Hematopoietic multipotent progenitor cell treated with erythropoietin and hydrocortisone succinate and interleukin-3 and kit ligand, for 6 days (in vitro differentiated cells): ENCODE measurements around the gene RARB.

Source experiments
- DNase-seq: peaks from one replicate; pipeline ENCODE4 v3.0.0-alpha.2; 2015

RARB gene

DNA sequence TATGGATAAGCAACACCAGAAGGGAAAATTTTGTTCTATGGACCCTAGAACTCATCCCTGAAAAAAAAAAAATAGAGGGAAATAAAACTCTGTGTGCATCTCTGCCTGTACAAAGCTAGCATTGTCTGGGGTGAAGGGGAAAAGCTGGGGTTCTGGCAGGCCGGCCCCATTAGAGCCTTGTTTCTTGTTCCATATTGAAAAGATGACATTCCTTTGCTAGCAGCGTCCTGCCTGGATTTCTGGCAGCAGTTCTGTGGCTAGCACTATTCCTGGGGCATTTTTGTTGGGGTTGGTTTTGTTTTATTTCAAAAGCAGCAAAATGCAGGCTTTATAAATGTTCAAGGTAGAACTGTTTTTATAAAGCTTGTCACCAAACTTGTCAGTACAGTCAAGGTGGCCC, 45.2 kb downstream of the RARB start:
- DNase-seq: no peak

DNA sequence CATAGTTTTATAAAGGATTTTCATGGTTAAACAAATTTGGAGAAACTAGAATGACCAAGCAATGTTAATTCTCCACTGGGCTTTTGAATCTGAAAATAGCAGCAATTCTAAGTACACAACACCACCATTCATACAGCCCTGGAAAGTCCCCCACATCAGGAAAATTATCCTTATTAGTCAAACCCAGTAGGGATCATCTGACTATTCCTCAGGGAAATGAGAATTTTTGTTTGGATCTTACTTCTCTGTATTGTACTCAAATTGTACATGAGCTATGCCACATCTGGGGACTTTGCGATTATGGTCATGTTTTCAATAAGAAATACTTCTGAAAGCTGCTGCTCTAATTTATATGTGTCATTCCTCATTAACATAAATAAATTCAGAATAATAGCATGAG, 46.0 kb downstream of the RARB start:
- DNase-seq: no peak

DNA sequence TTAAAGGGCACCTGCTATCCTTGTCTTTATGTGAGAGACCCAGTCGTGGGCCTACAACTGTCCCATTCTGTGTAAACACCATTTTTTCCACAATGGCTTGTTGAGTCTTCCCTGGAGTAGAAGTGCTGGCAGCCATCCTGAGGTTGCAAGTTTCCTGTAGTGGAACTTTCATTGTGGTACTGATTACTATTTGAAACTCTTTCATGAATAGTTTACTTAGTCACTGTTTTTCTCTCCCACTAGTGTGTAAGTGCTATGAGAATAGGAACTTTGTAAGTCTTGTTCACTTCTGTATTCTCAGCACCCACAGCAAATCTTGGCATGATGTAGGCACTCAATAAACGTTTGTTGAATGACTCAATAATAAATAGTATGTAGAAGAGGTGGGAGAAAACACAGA, 48.6 kb downstream of the RARB start:
- DNase-seq: no peak

DNA sequence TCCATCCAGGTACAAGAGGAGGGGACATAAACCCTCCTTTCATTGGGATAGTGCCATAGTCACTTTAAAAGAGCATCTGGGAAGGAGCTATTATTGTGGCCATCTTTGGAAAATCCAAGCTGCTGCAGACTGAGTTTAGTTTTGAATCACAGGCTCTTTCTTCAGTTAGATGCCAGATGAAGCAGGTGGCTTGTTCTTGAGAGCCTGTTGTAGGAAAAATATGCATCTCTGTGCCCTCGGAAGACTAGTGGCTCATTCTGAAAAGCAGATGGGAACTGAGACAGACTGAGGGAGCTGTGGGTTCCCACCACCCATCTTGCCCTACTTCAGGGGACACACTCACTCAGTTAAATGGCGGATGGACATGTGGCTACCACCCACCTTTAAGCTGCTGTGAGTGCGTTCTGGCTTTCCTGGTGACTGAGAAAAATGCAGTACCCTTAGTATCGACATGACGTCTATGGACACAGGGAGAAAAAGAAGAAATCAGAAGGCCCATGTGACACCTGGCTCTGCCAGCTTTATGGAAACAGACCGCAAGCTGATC, 50.2 kb downstream of the RARB start:
- DNase-seq: no peak

DNA sequence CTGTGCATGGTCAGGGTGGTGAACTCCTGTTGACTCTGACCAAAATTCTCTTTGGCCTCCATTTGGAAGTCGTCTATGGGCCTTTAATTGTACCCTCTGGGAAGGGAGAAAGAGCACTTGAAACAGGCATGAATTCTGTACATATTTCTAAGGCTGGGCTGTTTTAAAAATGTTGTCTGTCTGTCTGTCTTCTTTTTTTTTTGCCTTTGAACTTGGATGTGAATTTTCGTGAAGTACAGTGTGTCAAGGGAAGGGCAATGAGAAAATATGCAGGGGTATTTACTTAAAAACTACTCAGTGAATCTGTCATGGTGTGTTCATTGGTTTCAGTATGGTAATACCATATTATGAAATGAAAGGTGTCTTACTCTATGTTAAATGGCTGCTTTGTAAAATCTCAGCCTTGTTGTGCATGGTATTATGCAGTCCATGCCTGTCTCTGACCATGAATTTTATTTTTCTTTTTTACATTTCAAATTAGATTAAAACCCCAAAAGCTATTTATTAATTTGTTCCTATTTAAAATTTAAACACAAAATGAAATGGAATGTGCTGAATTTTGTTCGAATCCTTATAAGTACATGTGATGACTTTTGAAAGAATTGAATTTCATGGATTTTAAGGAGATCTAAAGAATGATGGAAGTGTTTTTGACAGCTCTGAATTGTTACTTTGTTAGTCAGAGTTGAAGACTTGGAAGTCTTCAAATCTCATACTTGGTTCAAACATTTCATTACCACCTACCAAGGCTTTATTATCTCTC, 51.1 kb downstream of the RARB start:
- DNase-seq: no peak

DNA sequence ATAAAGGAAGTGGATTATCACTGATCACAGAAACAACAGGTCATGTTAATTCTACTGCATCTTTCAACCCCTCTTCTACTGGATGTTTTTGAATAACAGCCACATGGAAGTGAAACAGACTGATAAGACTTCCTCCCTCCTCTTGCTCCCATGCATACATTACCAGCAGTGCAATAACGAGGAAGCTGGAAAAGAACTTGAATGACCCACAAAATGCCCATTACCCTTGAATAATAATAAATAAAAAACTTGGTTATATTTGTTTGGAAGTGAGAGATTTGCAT, 51.6 kb downstream of the RARB start:
- DNase-seq: no peak

DNA sequence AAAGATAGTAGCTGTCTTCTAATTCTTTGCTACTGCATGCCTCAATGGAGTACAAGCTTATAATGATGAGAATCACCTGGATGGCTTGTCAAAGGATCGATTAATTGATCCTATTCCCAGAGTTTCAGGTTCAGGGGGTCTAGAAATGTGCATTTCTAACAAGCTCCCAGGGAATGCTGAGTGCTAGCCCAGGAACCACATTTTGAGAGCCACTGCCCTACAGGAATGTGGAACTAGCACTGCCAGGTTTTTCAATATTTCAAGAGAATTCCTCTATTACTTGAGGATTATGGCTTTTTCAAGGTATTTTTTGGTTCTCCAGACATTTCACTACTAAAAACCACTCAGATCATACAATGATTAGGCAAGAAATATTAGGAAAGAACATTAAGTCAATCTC, 52.7 kb downstream of the RARB start:
- DNase-seq: no peak

DNA sequence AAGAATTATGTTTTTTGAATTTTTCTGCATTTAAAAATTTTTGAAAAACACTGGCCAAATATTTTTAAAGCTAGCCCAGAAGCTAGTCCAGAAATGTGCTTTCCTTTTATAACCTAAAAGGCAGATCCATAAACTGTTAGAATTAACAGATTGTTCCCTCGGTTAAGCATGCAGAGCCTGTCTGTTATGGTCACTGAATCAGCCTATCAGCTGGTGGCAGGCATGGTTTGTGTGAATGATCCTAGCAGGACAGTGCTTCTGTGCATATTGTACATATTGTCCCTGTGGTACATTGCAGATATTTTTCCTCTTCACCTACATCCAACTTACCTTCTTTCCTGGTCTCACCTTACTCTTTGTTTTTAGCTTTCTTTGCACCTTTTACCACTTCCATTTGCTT, 53.3 kb downstream of the RARB start:
- DNase-seq: no peak

DNA sequence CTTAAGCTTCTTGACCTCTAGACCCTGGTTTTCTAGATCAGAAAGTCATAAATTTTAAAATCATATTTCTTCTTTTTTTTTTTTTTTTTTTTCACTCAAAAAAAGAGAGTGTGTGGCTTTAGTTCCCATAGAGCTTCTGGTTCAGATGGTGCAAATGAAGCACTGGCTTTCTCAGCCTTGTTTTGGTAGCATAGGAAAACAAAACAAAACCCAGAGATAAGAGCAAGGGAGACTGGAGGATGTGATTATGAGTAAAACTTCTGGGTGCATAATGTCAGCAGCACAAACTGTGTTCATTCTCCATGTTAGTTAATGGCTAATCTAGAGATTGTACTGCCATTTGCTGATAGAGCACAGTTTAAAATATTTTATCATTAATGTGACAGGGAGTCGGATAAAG, 55.4 kb downstream of the RARB start:
- DNase-seq: no peak

DNA sequence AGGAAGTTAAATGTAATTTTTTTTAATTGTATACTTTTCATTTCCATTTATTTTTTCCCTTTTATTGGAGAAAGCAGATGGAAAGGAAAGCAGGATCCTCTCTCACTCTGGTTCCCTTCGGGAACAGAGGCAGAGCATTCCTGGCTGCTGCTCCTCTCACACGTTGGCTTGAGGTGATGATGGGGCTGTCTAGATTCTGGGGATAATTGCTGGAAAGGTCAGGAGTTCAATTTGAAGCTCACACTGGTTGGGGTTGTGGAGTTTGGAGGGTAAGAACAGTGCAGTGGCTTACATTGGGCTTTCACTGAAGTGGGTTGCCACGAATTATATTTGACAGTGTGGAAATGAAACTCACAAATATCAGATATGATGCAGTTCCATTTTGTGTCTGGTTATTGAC, 57.6 kb downstream of the RARB start:
- no peak for DNase-seq

DNA sequence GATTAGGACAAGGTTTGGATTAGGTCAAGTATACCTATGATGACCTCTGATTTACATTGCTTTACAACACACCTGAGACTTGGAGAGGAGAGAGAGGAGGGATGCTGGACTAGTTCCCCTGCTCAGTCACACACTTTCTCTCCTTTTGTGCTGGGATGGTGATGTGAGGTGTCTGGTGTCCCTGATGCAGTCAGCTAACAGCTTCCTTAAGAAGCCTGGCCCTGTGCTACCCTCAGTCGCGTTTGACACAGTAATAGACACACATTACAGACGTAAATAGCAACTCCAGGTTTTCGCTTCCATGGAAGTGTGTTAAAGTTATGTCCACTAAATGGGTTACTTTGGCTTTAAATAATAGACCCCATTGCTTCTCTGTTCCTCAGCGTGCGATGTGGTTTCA, 58.9 kb downstream of the RARB start:
- DNase-seq: no peak

DNA sequence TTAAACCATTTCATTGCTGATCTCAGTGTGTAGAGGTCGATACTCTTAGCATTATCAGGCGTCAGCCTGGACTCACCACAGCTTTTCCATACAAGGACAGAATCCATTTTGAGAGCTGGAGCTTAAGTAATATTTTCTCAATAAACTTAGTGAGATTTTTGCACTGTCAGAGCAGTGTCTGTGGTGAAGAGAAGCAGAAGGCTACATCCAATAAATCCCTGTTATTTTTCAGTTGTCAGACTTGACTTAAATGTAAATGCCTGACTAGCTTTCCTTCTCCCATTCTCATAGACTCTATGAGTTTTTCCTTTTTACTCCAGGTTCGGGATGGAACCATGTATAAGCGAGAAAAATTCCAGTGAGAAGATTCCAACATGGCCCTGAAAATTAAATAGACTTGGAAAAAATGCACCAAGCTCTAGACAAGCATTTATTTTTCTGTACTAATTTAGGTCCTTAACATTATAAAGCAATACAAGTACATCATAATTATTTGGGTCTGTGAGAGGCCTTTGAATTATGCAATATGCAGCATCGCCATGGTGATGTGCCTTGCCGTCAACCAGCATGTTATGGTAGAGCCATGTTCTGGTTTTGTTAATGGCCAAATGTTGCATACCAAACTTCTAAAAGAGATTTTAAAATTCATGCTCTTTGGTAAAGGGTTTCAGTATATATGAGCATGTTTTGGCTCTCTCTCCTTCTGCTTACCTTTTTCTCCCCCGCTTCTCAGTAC, 62.0 kb downstream of the RARB start:
- DNase-seq: no peak

DNA sequence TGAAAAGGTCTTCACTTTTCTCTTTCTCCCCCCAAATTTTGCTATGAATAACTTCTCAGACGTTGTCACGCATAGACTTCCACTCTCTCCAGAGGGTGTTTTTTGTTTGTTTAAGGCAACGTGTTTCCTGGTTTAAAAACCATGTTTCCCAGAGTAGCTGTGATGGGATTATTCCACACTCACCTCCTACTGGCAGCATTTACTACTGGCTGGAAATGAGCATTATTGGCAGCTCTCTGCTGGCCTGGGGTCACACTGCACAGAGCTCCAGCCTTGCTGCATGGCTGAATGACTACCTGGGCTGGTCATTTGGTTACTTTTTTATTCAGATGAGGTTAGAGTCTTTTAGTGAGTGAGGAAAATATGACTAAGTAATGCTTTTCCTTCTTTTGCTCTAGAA, 65.2 kb downstream of the RARB start:
- DNase-seq: no peak

DNA sequence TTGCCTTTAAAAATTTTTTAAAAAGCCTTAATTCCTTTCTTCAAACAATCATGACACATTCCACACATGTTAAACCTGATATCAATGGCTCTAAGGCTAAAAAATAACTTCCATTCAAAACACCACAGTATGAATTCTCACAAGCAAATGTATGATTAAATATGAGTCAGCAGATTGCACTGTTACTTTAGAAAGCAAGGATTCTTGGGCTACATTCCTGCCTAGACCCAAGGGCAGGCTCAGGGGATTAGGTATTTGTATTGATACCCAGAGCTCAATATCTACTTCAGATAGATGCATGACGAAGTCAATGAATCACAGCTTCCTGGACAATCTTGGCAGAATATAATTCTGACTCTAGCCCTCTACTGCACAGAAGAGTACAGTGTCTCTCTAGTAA, 65.7 kb downstream of the RARB start:
- DNase-seq: no peak

DNA sequence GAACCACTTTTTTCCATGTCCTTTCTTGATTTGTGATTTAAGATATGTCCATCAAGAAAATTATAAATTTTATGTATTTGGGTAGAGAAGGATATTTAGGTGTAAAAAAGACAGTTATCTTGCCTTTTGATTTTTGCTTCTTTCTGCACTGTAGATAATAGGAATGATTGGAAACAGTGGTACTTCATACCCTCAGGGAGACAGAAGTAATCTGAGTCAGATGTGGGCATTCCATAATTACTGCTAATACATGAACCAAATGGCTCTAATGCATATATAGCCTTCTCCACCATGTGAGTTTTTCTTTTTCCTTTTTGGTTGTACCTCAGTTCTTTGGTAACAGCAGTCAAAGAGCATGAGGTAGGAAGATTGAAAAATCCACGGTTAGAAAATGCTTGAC, 67.2 kb downstream of the RARB start:
- DNase-seq: no peak

DNA sequence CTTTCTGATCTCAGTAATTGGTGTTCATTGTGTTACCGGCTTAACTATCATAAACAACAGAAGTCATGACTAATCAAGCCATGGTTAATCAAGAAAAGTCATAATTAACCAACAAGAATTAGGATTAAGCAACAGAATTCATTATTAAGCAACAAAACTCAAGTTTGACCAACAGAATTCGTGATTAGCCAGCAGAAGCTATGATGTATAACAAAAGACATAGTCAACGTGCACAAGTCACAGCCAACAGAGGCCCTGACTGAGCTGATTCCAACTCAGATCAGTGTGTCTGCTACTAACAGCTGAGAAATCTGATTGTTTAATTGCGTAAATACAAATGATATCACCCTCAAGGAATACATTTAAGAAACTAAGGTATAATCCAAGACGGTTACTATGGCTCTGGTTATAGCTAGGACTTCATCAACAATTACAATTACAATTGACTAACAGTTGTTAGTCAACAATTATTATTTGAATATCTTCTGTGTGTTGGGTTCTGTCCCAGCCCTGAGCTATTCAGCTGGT, 67.7 kb downstream of the RARB start:
- DNase-seq: no peak

DNA sequence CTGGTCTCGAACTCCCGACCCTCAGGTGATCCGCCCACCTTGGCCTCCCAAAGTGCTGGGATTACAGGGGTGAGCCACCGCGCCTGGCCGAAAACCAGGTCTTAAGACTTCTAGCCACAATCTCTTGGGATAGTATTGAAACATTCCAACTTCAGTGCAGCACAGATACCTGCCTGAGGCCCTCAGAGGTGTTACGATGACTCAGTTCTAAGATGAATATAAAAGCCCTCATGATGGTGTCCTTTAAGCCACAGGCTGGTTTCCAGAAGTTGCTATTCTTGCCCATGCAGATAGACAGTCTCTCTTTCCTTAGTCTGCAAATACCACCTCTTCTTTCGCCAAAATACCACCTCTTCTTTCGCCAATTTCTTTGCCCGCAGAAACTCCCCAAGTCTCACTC, 69.0 kb downstream of the RARB start:
- DNase-seq: no peak

DNA sequence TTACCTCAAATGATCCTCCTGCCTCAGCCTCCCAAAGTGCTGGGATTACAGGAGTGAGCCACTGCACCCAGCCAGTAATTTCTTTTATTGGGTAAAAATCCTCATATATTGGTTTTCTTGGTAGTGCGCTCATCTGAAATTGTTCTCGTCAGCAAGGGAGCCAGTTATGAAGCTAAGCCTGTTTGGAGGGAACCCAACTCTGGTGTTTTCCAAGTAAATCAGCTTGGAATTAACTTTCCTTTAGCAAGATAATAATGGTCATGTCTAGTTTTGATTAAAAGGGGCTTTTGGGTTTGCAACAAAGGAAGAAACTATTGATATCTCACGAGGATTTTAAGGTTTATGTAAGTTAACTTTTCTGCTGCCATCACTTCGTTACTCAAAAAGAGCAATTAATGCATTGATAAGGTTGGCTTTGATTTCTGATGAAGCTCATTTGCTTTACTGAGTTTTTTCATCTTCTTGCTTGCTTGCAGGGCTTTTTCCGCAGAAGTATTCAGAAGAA, 72.7 kb downstream of the RARB start:
- DNase-seq: no peak

DNA sequence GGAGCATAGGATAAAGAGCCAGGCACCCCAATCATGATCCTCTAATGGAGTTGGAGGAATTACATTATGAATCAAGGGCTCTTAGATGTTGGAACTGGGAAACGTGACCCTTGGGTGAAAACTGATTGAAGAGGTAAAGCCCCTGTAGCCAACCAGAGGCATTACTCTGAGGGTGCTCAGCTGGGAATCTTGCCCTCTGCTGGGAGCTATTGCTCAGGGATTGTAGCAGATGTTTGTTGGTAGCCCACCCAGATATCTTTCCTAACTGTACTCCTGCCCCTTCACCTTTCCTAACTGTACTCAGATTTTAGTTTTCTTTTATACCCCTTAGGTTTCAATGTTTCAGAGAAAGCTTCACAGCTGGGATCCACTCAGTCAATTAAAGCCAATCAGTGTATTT, 74.2 kb downstream of the RARB start:
- DNase-seq: no peak

DNA sequence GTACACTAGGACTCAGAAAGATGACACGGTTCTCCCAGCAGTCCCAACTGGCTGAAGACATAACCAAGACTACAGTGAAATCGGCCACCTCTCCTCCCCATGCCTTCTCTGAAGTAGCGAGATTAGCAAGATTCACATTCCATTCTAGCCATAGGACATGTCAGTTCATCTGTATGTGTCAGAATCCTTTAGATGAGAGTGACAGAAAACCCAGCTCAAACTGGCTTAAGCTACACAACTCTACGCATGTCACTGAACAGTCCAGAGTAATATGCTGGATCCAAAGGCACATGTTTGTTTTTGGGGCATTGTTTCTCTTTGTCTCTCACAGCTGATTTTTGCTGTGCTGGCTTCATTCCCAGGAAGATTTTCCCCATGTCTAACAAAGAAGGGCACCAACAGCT, 75.8 kb downstream of the RARB start:
- DNase-seq: no peak

DNA sequence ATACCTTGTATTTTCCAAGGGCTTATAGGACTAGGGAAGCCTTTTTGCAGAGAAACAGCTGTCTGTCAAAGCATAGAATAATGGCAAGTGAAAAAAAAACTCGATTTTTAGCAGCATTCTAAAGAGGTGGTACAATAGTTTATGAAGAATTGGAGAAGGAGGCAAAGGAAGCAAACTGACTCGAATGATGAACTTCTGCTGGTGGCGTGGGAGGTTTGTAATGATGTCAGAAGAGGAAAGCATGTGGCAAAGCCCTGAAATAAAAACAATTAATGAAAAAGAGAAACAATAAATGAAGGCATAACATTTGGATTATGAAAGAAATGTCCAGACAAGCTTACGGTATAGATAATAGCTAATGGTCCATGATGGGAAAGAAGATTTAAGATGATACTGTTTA, 77.5 kb downstream of the RARB start:
- DNase-seq: no peak

DNA sequence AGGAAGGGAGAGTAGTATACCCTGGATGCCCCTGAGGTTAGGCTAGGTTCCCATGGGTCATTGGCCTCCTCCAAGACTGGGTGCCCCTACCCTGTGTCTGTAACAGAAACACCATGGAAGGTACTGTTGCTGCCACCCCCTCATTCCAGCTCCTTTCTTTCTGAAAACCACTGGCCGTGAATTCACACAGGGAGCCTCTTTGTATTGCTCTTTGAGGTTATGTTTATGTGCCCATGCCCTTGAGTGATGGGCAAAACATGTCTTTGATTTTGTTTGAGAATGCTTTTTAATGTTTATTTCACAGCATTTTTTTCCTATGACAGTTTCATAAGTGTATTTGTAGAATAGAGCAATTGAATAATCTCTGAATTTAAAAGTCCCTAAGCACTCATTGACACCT, 79.7 kb downstream of the RARB start:
- DNase-seq: no peak

DNA sequence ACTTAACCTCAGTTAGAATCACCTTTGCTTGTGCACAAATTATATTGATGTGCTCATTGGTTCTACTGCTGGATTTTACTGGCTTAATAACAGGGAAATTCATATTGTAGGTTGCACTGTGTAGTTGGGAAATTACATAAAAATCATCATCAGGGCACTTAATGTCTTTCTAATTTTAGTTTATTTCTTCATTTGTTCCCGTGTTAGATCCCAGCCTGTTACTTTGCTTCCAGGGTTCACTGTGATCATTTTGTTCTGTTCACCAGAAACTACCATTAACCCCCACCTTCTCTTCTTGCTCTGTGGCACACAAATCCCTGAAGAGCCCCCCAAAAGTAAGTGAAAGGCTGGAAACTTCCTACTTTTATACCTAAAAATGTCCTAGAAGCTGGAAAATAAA, 80.4 kb downstream of the RARB start:
- no peak for DNase-seq

DNA sequence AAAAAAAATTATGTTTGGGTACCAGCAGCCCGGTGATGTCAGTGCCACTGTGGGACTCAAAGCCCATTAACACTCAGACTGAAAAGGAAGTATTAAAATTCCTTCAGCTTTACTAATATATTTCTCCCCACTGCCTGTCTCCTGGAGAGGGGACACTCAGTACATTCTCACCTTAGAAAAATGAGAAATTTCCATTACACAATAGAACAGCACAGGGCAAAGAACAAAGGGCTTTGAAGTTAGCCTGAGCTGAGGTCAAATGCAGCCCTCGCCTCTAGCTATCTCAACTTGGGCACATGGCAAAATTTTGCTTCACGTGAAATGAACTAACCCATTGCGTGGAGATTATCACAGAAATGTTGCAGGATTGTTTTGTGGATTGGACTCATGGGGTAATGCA, 80.8 kb downstream of the RARB start:
- DNase-seq: no peak
